Activated CD4-positive, alpha-beta T cell treated with anti-CD3 and anti-CD28 coated beads, Interleukin-2, amount 50 U/mL, for 4 hours (primary cell): ENCODE measurements around the gene PRKCB.

Source experiments
- DNase-seq, 2 experiments: peaks; one replicate each; pipeline ENCODE4 v3.0.0-alpha.2; 2020

PRKCB gene

GRCh38 chr16:23835390-23836077 lies at the start of gene PRKCB:
Gene PRKCB, plus strand, starts transcription at chr16:23835983.
- peak; percentile 83 to 84 for DNase-seq

- DNase-seq = no peak
Measured at GRCh38 chr16:23786964-23787561, 48.7 kb upstream of the PRKCB start.

- DNase-seq = no peak
Measured at GRCh38 chr16:23788685-23789084, 47.1 kb upstream of the PRKCB start.

- DNase-seq = no peak
Measured at GRCh38 chr16:23795378-23795777, 40.4 kb upstream of the PRKCB start.

- no peak for DNase-seq
Measured at GRCh38 chr16:23796941-23797340, 38.8 kb upstream of the PRKCB start.

GRCh38 chr16:23801378-23801777 lies 34.4 kb upstream of the PRKCB start:
- peak; percentile 75 to 79 for DNase-seq

GRCh38 chr16:23802776-23803175 lies 33.0 kb upstream of the PRKCB start:
- DNase-seq = no peak

GRCh38 chr16:23803591-23804123 lies 32.1 kb upstream of the PRKCB start:
- DNase-seq = peak; percentile 64 to 69

- no peak for DNase-seq
Measured at GRCh38 chr16:23807028-23807427, 28.8 kb upstream of the PRKCB start.

GRCh38 chr16:23821467-23821866 lies 14.3 kb upstream of the PRKCB start:
- DNase-seq = no peak

GRCh38 chr16:23821875-23822688 lies 13.7 kb upstream of the PRKCB start:
- DNase-seq = no peak

GRCh38 chr16:23823475-23824384 lies 12.1 kb upstream of the PRKCB start:
- DNase-seq = no peak

- DNase-seq = no peak
Measured at GRCh38 chr16:23824909-23825308, 10.9 kb upstream of the PRKCB start.

- DNase-seq = no peak
Measured at GRCh38 chr16:23826528-23827045, 9.2 kb upstream of the PRKCB start.

GRCh38 chr16:23827057-23827456 lies 8.7 kb upstream of the PRKCB start:
- no peak for DNase-seq

- DNase-seq = no peak
Measured at GRCh38 chr16:23829454-23829853, 6.3 kb upstream of the PRKCB start.

GRCh38 chr16:23830276-23830675 lies 5.5 kb upstream of the PRKCB start:
- no peak for DNase-seq

GRCh38 chr16:23832882-23833281 lies 2.9 kb upstream of the PRKCB start:
- DNase-seq = no peak

GRCh38 chr16:23833504-23833903 lies 2.3 kb upstream of the PRKCB start:
- no peak for DNase-seq

- DNase-seq = no peak
Measured at GRCh38 chr16:23833960-23834685, 1.7 kb upstream of the PRKCB start.

- peak in 1 of 2 experiments; percentile 7 for DNase-seq
Measured at GRCh38 chr16:23836078-23836403, 258 bp downstream of the PRKCB start.
